Left ventricle myocardium superior (tissue), 1 donor: ENCODE measurements around the gene FAIM2. TPM values are rescaled to one million over a fixed set of nuclear protein-coding genes. Genes with fewer than 3 reads are reported as not detected.
A peak's percentile ranks its signal among the peaks of the same experiment; 100 is the strongest.

ENCODE experiments used
- ATAC-seq: fragments of 200-7000 bp; cut with Tn5 transposase; one replicate; pipeline ENCODE4 v1.9.1; 2020; ENCODE audit warnings: mild to moderate bottlenecking, moderate library complexity
- DNase-seq: peaks from one replicate; pipeline ENCODE4 v3.0.0-alpha.2; 2020
- intact Hi-C: fragments of 100-400 bp; cut with micrococcal nuclease; formaldehyde crosslinking; loops from one replicate; pipeline ENCODE4 v1.11.0; 2022
- total RNA-seq: library from RNA; stranded (reverse); fragmentation: NEBNext Ultra II Directional; extraction: Animal tissue kit (Norgen Biotek cat#: 25700); gene quantifications from one replicate; pipeline ENCODE4 v1.2.1, GENCODE V29; 2021
- donor health status: DM: no; HTN: yes; CAD: no; lungs with severe emphysema.

Gene FAIM2
- total RNA-seq, 1 donor from 2014 or later, result 8.2 TPM

GRCh38 chr12:49901986-49902385 is 1.7 kb downstream of the FAIM2 start:
- no peak for ATAC-seq
- intact Hi-C loops, result no loop called here
- DNase-seq, result no peak

- intact Hi-C loops, result no loop called here
- DNase-seq (peak; percentile 16), ATAC-seq (no peak)
These were observed 2.7 kb downstream of the FAIM2 start for GRCh38 chr12:49901026-49901425.

GRCh38 chr12:49900371-49900770 is 3.3 kb downstream of the FAIM2 start:
- intact Hi-C loops, result no loop called here
- DNase-seq (no peak), ATAC-seq (no peak)

DNA sequence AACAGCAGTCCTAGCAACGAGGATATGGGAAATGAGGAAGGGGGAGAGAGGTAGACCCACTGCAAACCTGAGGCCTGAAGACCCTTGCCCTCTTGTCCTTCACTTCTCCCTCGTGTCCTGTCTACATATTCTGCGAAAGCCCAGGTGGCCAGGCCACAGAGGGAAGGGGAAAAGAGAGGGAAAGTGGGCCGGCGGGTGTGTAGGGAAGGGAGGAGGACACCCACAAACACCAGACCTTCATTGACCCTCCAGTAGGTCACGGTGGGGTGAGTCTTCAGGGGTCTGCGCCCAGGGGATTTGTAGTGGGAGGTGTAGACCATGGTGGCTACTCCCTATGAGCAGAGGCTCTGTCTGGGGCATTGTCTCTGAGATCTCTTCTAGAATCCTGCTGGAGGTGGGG is 3.8 kb downstream of the FAIM2 start:
- ATAC-seq (no peak), DNase-seq (no peak)
- intact Hi-C loops, result no loop called here

DNA sequence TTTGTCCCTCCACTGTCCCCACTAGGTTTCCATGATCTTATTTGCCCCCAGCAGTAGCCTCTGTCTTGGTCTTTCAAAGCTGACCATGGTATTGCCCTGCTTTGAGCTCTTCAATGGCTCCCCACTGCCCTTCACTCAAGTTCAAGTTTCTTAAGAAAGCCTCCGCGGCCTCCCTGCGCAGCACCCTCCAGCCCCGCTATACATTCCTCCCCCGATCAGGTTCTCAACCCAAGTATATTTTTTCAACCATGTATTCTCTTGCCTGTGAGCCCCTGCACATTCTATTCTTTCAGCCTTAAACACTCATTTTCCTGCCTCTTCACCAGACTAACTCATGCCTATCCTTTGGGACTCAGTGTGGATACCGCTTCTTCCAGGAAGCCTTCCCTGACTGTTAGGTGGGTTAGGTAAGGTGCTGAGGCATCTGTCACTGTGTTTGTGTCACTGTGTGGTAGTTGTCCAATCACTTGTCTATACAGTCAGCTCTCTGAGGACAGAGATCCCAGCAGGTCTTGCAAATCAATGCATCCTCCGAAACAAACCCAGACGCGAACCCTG is 4.3 kb downstream of the FAIM2 start:
- ATAC-seq, result no peak
- DNase-seq, result no peak
- intact Hi-C loops, result no loop called here

- ATAC-seq (no peak), DNase-seq (no peak)
- intact Hi-C loops, result no loop called here
These were observed 6.4 kb downstream of the FAIM2 start for GRCh38 chr12:49897276-49897675.

DNA sequence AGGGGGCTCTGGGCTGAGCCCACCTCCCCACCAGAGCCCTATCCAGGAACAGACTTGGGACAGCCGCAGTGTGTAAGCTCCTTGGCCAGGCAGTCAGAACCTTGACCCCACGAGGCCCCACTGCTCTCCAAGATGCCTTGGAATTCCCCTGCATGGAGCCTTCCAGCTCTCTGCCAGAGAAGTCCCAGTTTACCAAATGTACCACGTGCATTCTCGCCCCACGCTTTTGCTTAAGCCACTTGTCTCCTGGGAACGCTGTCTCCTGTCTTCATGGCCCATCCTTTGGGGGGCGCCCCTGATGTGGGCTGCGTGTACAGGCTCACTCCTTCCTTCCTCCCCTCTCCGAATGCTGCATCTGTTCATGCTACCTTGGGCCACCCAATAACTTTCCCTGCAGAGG is 7.9 kb downstream of the FAIM2 start:
- ATAC-seq, result no peak
- intact Hi-C loops, result no loop called here
- DNase-seq, result no peak

DNA sequence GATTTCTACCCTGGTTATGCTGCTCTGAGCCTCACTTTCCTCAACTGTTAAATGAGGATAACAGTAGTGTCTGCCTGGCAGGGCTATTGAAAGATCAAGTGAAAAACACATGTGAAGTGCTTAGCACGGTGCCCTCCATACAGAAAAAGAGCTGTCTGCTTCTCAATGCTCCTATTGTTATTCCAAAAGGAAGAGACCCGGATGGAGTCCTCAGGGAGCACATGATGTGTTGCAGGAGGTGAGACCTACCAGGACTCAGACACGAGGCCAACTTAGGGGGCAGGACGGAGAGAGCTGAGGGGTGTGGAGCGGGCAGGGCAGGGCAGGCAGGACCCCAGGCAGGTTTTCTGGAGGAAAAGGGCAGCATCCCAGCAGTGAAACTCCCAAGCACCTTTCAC is 8.9 kb downstream of the FAIM2 start:
- ATAC-seq (no peak), DNase-seq (no peak)
- intact Hi-C loops, result no loop called here

DNA sequence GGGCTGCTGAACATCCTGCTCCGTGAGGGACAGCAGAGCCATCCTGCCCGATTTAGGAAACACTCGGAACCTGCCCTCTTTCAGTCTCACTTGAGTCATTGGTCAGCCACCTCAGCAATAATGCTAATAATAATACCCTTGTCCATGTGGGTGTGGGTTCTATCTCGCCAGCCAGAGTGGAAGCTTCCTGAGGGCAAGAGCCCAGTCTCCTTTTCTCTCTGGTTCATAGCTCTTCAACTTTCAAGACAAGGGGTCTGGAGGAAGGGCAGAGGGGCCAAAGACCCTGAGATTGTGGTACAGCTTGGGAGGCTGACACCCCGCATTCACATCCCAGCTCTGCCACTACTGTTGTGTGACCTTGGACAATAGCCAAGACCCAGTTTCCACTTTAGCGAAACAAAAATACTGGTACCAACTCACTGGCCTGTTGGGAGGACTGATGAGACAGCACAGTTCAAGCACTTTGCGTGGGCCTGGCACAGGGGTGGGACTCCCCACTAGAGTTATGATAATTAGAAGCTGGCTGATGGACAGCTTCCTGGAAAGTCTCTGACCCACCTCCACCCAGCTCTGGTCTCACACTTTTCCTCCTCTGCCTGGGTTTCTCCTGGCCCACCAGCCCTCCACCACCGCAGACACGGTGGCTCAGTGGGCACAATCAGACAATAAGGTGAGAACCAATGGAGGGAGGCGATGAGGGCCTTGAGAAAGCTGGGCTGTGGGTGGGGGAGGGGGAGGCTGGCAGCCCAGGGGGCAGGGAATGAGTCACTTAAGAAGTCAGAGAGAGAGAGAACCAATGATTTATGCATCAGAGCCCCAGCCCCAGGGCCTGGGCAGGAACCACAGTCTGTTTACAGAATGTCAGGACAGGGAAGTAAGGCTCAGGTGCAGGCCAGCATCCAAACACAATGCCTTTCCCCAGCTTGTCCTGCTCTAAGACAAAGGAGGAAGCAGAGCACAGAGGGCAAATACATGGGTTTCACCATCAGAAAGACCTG is 9.6 kb downstream of the FAIM2 start:
- DNase-seq, result no peak
- intact Hi-C loops, result no loop called here
- no peak for ATAC-seq

DNA sequence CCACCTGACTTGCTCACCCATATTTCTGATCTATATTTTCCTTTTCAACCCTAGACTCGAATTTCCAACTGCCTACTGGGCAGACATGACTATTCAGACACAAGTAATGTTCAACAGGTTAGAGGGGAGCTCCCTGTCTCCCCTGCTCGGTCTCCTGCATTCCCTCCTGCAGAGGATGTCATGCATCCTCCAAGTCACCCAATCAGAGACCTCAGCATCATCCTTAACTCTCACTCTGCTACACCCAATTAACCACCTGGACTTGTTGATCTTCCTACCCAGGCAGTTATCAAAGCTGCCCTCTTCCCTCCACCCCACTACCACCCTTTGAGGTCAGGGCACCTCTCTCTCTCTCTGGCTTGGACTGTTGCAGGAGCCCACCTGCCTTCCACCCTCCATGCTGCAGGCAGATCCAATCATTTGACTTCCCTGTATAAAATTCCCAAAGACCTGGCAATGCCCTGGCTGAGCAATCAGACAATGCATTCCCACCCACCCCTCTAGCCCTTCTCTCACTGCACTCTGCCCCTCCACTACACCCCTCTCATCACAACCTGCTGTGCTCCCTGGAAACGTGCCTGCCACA is 10.9 kb downstream of the FAIM2 start:
- DNase-seq, result no peak
- intact Hi-C loops, result no loop called here

GRCh38 chr12:49892084-49892731 is 11.5 kb downstream of the FAIM2 start:
- ATAC-seq, result no peak
- intact Hi-C loops, result no loop called here
- no peak for DNase-seq

More for the DNA sequence above, 10.9 kb downstream of the FAIM2 start:
- ATAC-seq, result no peak

DNA sequence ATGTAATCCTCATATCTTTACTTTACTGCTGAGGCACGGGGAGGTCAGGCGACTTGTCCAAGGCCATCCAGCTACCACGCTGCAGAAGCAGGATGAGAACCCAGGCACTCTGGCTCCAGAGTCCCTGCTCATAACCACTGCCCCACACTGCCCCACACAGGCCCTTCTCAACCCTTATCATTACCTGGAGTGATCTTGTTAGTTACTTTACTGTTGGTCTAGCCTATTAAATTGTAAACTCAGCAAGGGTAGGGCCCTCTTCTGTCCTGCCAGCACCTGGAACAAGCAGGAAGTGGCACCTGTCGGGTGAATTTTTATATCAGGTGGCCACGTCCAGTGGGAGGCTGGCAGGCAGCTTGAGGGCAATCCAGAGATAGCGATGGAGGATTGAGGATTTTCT is 12.2 kb downstream of the FAIM2 start:
- ATAC-seq, result no peak
- DNase-seq, result no peak
- intact Hi-C loops, result no loop called here

DNA sequence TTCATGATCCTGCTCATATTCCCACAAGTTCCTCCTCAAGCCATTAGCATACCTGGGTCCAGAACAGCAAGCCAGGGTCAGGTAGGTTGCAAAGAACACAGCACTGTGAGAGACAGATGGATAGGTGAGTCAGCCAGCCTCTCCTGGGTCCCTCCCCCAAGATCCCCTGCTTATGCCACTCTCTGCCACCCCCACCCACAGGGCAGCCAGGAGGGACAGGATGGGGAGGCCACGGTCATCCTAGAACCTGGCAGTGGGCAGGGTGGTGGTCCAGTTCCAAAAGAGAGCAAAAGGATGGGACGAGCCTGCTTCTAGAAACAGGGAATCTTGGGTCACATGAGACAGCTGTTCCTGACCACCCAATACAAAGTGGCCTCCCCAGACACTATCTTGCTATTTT is 12.7 kb downstream of the FAIM2 start:
- no peak for ATAC-seq
- intact Hi-C loops, result no loop called here
- no peak for DNase-seq

DNA sequence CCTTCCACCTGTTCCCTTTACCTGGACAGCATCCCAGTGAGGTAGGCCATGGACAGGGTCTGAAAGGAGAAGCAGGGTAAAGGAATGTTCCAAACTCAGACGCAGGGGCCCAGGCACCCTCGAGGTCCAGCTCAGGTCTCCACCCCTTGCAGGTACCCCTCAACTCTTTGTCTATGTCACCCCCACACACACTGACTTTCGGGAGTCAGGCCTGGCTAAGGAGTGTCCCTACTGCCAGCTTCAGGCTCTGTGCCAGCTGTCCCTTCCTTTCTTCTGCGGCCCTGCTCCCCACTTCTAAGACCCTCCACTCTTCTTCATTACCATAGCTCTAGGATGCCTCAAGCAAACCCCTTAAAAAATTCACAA is 13.6 kb downstream of the FAIM2 start:
- ATAC-seq (no peak), DNase-seq (no peak)
- intact Hi-C loops, result no loop called here

DNA sequence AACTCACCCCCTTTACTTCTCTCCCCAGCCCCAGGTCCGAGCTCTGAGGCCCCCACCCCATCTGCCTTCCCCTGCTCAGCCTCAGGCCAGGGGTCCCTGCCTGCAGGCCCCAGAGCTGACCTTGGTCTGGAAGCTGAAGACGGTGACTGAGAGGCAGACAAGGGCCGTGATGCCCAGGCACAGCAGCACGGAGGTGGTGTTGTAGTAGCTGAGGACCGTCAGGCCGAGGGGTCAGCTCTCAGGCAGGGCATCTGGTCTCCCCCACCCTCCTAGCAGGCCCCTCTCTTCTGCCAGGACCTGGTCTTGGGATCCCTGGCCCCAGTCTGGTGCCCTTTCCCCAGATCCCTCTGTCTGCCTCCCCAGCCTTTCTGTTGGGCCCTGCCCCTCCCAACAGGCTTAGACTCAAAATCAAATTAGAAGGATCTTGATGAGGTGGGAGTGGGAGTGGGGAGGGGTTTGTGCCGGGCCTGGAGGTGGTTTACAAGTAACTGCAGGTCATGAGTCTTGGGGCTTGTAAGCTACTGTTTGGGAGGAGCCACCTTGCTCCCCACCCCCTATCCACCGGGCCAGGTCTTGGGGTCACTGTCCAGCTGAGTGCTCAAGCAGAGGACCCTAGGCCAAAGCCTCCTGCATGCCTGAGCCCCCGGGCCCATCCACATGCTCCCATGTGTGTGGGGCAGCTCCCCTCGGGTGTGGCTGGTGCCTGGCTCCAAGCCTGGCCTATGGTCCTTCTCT is 14.2 kb downstream of the FAIM2 start:
- ATAC-seq, result no peak
- intact Hi-C loops, result no loop called here
- DNase-seq, result peak; percentile 16

DNA sequence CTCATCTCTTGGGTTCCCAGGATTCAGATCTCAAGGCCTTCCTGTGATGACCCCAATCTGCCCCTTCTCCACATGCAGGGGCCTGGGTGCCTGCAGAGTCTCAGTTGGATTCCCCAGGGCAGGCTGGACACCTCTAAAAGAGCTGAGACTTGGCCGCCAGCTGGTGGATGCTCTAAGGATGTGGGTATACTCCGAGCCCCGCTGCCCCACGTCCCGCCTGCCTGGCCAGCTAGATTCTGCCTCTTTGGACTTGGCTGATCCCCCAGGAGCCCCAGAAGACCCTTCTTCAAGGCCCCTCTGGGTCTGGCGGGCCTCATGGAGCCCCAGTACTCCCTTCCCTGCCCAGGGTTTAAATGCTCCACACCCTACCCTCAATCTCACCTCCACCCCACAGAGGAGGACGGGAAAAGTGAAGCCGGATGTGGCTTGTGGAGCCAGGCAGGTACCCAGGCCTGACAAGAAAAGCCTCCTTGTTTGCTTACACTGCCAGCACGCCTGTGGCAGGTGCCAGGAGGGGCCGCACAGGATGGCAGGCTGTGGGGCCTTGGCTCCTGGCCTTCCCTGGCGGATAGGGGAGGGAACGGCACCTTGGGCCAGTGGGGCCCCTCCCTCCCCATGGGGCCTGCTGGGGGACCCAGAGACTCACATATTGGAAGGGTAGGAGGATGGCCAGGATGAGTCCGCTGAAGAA is 15.1 kb downstream of the FAIM2 start:
- intact Hi-C loops, result no loop called here
- no peak for ATAC-seq
- peak; percentile 18 for DNase-seq

DNA sequence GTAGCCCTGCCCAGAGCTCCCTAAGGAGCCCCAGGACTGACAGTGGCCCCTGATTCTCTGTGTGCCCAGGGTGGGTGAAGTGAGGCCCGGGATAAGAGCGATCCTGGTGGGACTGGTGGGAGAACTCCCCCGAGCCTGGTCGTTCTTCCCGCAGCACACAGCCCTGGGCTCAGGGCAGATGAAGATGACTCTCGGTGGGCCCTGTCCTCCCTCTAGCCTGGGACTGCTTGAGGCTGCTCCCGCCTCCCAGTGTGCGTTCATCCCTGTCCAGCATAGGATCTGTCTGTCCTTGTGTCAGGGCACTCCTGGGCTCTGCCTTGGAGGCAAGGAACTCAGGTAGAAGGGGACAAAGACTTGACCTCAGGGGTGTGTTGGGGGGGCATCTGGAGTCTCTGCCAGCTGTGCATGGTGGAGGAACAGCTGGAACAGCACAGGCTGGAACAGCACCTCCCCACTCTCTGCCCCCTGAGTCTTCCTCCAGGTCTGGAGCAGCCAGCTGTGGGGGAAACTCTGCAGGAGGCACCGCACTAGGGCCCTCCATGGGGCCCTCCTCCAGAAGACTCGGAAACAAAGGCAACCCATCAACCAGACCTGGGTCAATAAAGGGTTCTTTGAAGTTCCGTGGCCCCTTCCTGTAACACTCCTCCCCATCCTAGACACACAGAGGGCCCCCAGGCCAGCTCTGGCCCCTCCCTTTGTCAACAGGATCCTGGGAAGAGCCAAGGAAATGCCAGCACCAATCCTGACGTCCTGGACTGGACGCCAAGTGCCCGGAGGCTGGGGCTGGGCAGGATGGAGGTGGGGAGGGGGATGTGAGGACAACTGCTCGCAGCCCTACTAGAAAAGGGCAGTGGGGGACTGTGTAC is 15.9 kb downstream of the FAIM2 start:
- intact Hi-C loops, result no loop called here
- DNase-seq, result no peak
- ATAC-seq, result no peak

GRCh38 chr12:49887091-49887490 is 16.6 kb downstream of the FAIM2 start:
- ATAC-seq (no peak), DNase-seq (no peak)
- intact Hi-C loops, result no loop called here
